B cell (primary cell): ENCODE data around the gene SMG1. TPM values are rescaled to one million over a fixed set of nuclear protein-coding genes. Genes with fewer than 3 reads are reported as not detected.
"Not testable (repeated sequence)": the region's sequence is repeated elsewhere in the genome, so short reads cannot be mapped to it uniquely, and the experiment has no call there.

ENCODE experiments used
- ATAC-seq: fragments of 200-7000 bp; cut with Tn5 transposase; one replicate; pipeline ENCODE4 v1.10.0; 2021; ENCODE audit warnings: low read depth, mild to moderate bottlenecking, moderate number of reproducible peaks, moderate library complexity
- CTCF ChIA-PET: fragments of 350-600 bp; sonication (Branson Sonifier 250); formaldehyde crosslinking; loops from one replicate; lab custom pipeline; 2021; ENCODE audit warnings: antibody characterized with exemption, inconsistent platforms; lab: Charles Lee
- POLR2A ChIA-PET: fragments of 350-600 bp; sonication (Branson Sonifier 250); formaldehyde crosslinking; loops from one replicate; lab custom pipeline; 2021; ENCODE audit warnings: antibody characterized with exemption; lab: Charles Lee
- DNase-seq: peaks from one replicate; pipeline ENCODE4 v3.0.0; 2013
- H2AFZ ChIP-seq: 2 replicates; pipeline ENCODE4 v1.6.1; 2012; ENCODE audit warnings: mild to moderate bottlenecking, low read depth, low read length; ENCODE audit not compliant: insufficient read depth, poor library complexity, severe bottlenecking
- H3K27ac ChIP-seq, 2 donors: 1 replicate in 1 of 2; 2 replicates in 1 of 2; pipeline ENCODE4 v1.5.1; 2012 to 2013; ENCODE audit warnings: low read length in 2 of 2, mild to moderate bottlenecking in 2 of 2, moderate library complexity in 1 of 2
- H3K27me3 ChIP-seq, 4 experiments: fragments of 200-600 bp in 1 of 4; sonication (generic) in 1 of 4; replicated peaks in 1 of 4; 1 replicate in 2 of 4; 2 replicates in 2 of 4; pipeline versions ENCODE4 v1.6.1 to v1.7.0; 2013 to 2016; ENCODE audit warnings: low read length in 3 of 4, mild to moderate bottlenecking in 2 of 4, mixed read lengths in 1 of 4, moderate library complexity in 1 of 4; ENCODE audit not compliant: insufficient read depth in 4 of 4, control insufficient read depth in 3 of 4; ENCODE audit errors: control extremely low read depth in 1 of 4
- H3K36me3 ChIP-seq, 2 experiments: replicated peaks in 1 of 2; 1 replicate in 1 of 2; 2 replicates in 1 of 2; pipeline versions ENCODE4 v1.6.1 to v1.7.1; 2013; ENCODE audit warnings: low read length in 1 of 2; ENCODE audit not compliant: insufficient read depth in 2 of 2, control insufficient read depth in 1 of 2; ENCODE audit errors: control extremely low read depth in 1 of 2, extremely low read depth in 1 of 2
- H3K4me1 ChIP-seq, 2 donors: fragments of 200-600 bp in 1 of 2; sonication (generic) in 1 of 2; 1 replicate in 1 of 2; 2 replicates in 1 of 2; pipeline versions ENCODE4 v1.5.1 to v1.6.1; 2013 to 2017; ENCODE audit warnings: low read length in 2 of 2; ENCODE audit not compliant: control insufficient read depth in 2 of 2, insufficient read depth in 2 of 2
- H3K4me2 ChIP-seq: replicated peaks from 2 replicates; pipeline ENCODE3; 2012; ENCODE audit warnings: mild to moderate bottlenecking, low read depth, low read length; ENCODE audit not compliant: poor library complexity, severe bottlenecking
- H3K4me3 ChIP-seq, 5 experiments: fragments of 200-600 bp in 1 of 5; sonication (generic) in 1 of 5; 1 replicate in 3 of 5; 2 replicates in 2 of 5; pipeline versions ENCODE4 v1.5.1 to v1.7.0; 2011 to 2016; ENCODE audit warnings: low read length in 4 of 5, mild to moderate bottlenecking in 4 of 5, low read depth in 2 of 5, control low read depth in 1 of 5, moderate library complexity in 1 of 5; ENCODE audit not compliant: insufficient read depth in 1 of 5; ENCODE audit errors: control extremely low read depth in 1 of 5, extremely low read depth in 1 of 5
- H3K79me2 ChIP-seq: fragments of 200-600 bp; sonication (generic); one replicate; pipeline ENCODE4 v1.6.0; 2016; ENCODE audit warnings: low read length; ENCODE audit not compliant: control insufficient read depth, insufficient read depth
- H3K9ac ChIP-seq: fragments of 200-600 bp; sonication (generic); 2 replicates; pipeline ENCODE4 v1.6.1; 2017; ENCODE audit warnings: mild to moderate bottlenecking, low read length, moderate library complexity
- H3K9me3 ChIP-seq, 3 donors: one replicate each; pipeline versions ENCODE4 v1.6.1 to v1.7.1; 2013; ENCODE audit warnings: low read length in 2 of 3; ENCODE audit not compliant: control insufficient read depth in 2 of 3, insufficient read depth in 1 of 3; ENCODE audit errors: control extremely low read depth in 1 of 3
- H4K20me1 ChIP-seq: 2 replicates; pipeline ENCODE4 v1.6.0; 2012; ENCODE audit warnings: mild to moderate bottlenecking, low read length; ENCODE audit not compliant: insufficient read depth, control insufficient read depth, poor library complexity, severe bottlenecking
- H3K27ac Mint-ChIP-seq: one replicate; pipeline ENCODE4 v1.8.0; 2021; ENCODE audit warnings: mixed read lengths
- H3K27me3 Mint-ChIP-seq: one replicate; pipeline ENCODE4 v1.8.0; 2021; ENCODE audit warnings: mixed read lengths
- H3K4me1 Mint-ChIP-seq: one replicate; pipeline ENCODE4 v1.8.0; 2021; ENCODE audit warnings: mixed read lengths
- H3K4me3 Mint-ChIP-seq: one replicate; pipeline ENCODE4 v1.8.0; 2021; ENCODE audit warnings: mixed read lengths
- H3K9me3 Mint-ChIP-seq: one replicate; pipeline ENCODE4 v1.8.0; 2022; ENCODE audit warnings: mixed read lengths; ENCODE audit not compliant: insufficient read depth
- WGBS: methylation state at CpG from one replicate; pipeline ENCODE4 v1.1.5; 2013; ENCODE audit warnings: missing lambda C conversion rate; ENCODE audit not compliant: insufficient coverage; 5-methylcytosine and 5-hydroxymethylcytosine counted together
- intact Hi-C: fragments of 100-400 bp; cut with micrococcal nuclease; formaldehyde crosslinking; loops from one replicate; pipeline ENCODE4 v1.10.0; 2022
- polyA plus RNA-seq: library from polyadenylated mRNA; depleted of rRNA; stranded (reverse); fragments of >200 nt; gene quantifications from 2 replicates; pipeline ENCODE4 v1.2.3, GENCODE V29; 2012
- total RNA-seq, 2 donors: library from RNA; stranded (reverse); fragments of 120-200 nt in 1 of 2; gene quantifications; 1 replicate in 1 of 2; 2 replicates in 1 of 2; pipeline versions ENCODE4 v1.2.3 to v1.2.4, GENCODE V29; 2013 to 2022

SMG1 gene
- total and polyA plus RNA-seq, 2 donors (not counting 1 experiment from before 2014, with no cell fraction given), result 23.2 to 256 TPM

- peaks cover 19% of the 10 kb centered on the region for H4K20me1 ChIP-seq
- H3K36me3 ChIP-seq, H3K27me3 ChIP-seq, H3K9me3 Mint-ChIP-seq, intact Hi-C loops, DNase-seq, H2AFZ ChIP-seq, H3K4me3 ChIP-seq, ATAC-seq, POLR2A ChIA-PET, CTCF ChIA-PET, H3K27me3 Mint-ChIP-seq, H3K4me1 ChIP-seq, H3K9me3 ChIP-seq, H3K4me2 ChIP-seq, H3K27ac ChIP-seq, H3K4me3 Mint-ChIP-seq, H3K9ac ChIP-seq, H3K27ac Mint-ChIP-seq: not testable (repeated sequence)
- WGBS, result no CpG with 5 or more reads among the region's 1 CpG
- H3K4me1 Mint-ChIP-seq, result peaks cover 42% of the 10 kb centered on the region
- H3K79me2 ChIP-seq, result peaks cover 73% of the 10 kb centered on the region
Observed at GRCh38 chr16:18901194-18901593, 25.0 kb downstream of the SMG1 start.

- 96% methylated on average over 2 of the region's 2 CpGs for WGBS
- CTCF ChIA-PET, result interaction anchor here (0.8 kb wide), 1 partner anchor 85 kb away, joined by 4 read pairs; no protein-coding TSS in a partner anchor
- H3K9me3 Mint-ChIP-seq, H4K20me1 ChIP-seq, H3K27me3 Mint-ChIP-seq, H3K27me3 ChIP-seq, H3K9me3 ChIP-seq, ATAC-seq, H3K4me1 ChIP-seq, H3K27ac ChIP-seq, H3K4me1 Mint-ChIP-seq, H3K4me2 ChIP-seq, H3K79me2 ChIP-seq, H3K9ac ChIP-seq, intact Hi-C loops, H3K4me3 Mint-ChIP-seq, DNase-seq, POLR2A ChIA-PET, H2AFZ ChIP-seq, H3K27ac Mint-ChIP-seq, H3K4me3 ChIP-seq: not testable (repeated sequence)
- peaks cover 0 to 11% of the 10 kb centered on the region in 2 experiments for H3K36me3 ChIP-seq
Observed at GRCh38 chr16:18884456-18884855, 41.8 kb downstream of the SMG1 start.

GRCh38 chr16:18877734-18878133 lies 48.5 kb downstream of the SMG1 start:
- H3K36me3 ChIP-seq, result peaks cover 0 to 18% of the 10 kb centered on the region in 2 experiments
- H3K4me2 ChIP-seq, H3K9me3 Mint-ChIP-seq, H3K27me3 Mint-ChIP-seq, H2AFZ ChIP-seq, H3K27me3 ChIP-seq, H3K27ac Mint-ChIP-seq, H3K27ac ChIP-seq, H3K9me3 ChIP-seq, H3K4me1 Mint-ChIP-seq, CTCF ChIA-PET, intact Hi-C loops, DNase-seq, H3K9ac ChIP-seq, H4K20me1 ChIP-seq, H3K79me2 ChIP-seq, POLR2A ChIA-PET, H3K4me3 ChIP-seq, ATAC-seq, H3K4me1 ChIP-seq, H3K4me3 Mint-ChIP-seq: not testable (repeated sequence)
- WGBS, result 100% methylated on average over 3 of the region's 4 CpGs

GRCh38 chr16:18877259-18877658 lies 48.9 kb downstream of the SMG1 start:
- H3K9me3 Mint-ChIP-seq, ATAC-seq, H3K4me3 Mint-ChIP-seq, H3K27me3 Mint-ChIP-seq, H3K9ac ChIP-seq, H3K27ac ChIP-seq, H3K4me2 ChIP-seq, H4K20me1 ChIP-seq, H2AFZ ChIP-seq, H3K4me1 Mint-ChIP-seq, intact Hi-C loops, H3K79me2 ChIP-seq, H3K4me3 ChIP-seq, H3K9me3 ChIP-seq, POLR2A ChIA-PET, H3K27me3 ChIP-seq, CTCF ChIA-PET, H3K4me1 ChIP-seq: not testable (repeated sequence)
- peaks cover 0 to 18% of the 10 kb centered on the region in 2 experiments for H3K36me3 ChIP-seq
- peak overlapping the region; percentile 5 for H3K27ac Mint-ChIP-seq
- no CpG with 5 or more reads among the region's 4 CpGs for WGBS
- peak; percentile 35 for DNase-seq
